ENCODE measurements around the gene GAK. TPM values are rescaled to one million over a fixed set of nuclear protein-coding genes. Genes with fewer than 3 reads are reported as not detected.

GAK gene
- polyA plus RNA-seq, 1 of the 3 experiments (the other 2 are of a cell fraction): 35.9 TPM

DNA sequence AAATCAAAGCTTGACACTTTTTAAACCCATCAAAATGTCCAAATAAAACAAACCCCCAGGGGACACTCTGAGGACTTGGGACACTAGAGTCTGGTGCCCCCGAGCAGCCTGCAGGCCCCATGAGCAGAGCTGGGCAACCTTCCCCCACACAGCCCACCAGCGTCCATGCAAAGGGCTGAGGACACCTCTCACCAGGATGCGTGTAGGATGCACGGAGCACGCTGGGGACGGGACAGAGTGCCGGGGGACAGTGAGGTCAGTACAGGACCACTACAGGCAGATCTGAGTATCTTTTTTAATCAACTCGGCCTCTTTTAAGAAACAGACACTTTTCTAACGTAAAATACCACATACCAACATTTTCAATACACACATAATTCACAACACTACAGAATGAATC lies 6.9 kb downstream of the GAK start:
- DNase-seq: peak; percentile 25
- ChIA-PET CTCF (no interaction called here), POLR2A (no interaction called here)
- Histone ChIP-seq H3K36me3 (replicated peaks in 1 of 2; ENCODE audit: control insufficient read depth in 1 of 2, insufficient read depth in 2 of 2, low read length in 1 of 2) (no peaks in the 10 kb centered on the region), H3K4me1 (ENCODE audit: control insufficient read depth in 1 of 2, insufficient read depth in 2 of 2, low read depth in 1 of 2, low read length in 1 of 2) (peaks cover 0 to 2% of the 10 kb centered on the region in 2 experiments; a peak in 1 of 4 replicates), H4K20me1 (ENCODE audit: insufficient read depth) (peaks cover 70% of the 10 kb centered on the region), H3K79me2 (ENCODE audit: insufficient read depth) (peaks cover 89% of the 10 kb centered on the region), H3K4me3 (ENCODE audit: low read depth in 2 of 2, low read length in 1 of 2) (no peak overlapping the region), H2AFZ (ENCODE audit: low read depth) (no peak overlapping the region), H3K9me2 (no peaks in the 10 kb centered on the region), H3K9me3 (no peaks in the 10 kb centered on the region), H3F3A (replicated peaks; ENCODE audit: insufficient read depth) (no peaks in the 10 kb centered on the region), H3K4me2 (no peak overlapping the region), H3K9ac (no peak overlapping the region), H3K27ac (ENCODE audit: low read depth in 2 of 2, low read length in 1 of 2) (no peak overlapping the region), H3K27me3 (ENCODE audit: insufficient read depth) (no peaks in the 10 kb centered on the region)
- WGBS (ENCODE audit: low lambda C conversion rate): 92% methylated on average over 8 of the region's 9 CpGs
- TF ChIP-seq, protein P1, sequence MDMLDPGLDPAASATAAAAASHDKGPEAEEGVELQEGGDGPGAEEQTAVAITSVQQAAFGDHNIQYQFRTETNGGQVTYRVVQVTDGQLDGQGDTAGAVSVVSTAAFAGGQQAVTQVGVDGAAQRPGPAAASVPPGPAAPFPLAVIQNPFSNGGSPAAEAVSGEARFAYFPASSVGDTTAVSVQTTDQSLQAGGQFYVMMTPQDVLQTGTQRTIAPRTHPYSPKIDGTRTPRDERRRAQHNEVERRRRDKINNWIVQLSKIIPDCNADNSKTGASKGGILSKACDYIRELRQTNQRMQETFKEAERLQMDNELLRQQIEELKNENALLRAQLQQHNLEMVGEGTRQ (IDR thresholded peaks at IDR 0.05; ENCODE audit: borderline replicate concordance, low read depth, low read length): no peak
- TF ChIP-seq RFX5 (IDR thresholded peaks at IDR 0.05; ENCODE audit: low read length) (no peak), FOSL2 (IDR thresholded peaks at IDR 0.05; ENCODE audit: borderline replicate concordance, low read depth) (no peak), TEAD4 (IDR thresholded peaks at IDR 0.05; ENCODE audit: borderline replicate concordance, insufficient read depth) (no peak), GABPA (IDR thresholded peaks at IDR 0.05; ENCODE audit: low read depth) (no peak), NRF1 (IDR thresholded peaks at IDR 0.05; ENCODE audit: low read depth, low read length) (no peak), NFIC (IDR thresholded peaks at IDR 0.05; ENCODE audit: borderline replicate concordance) (no peak), FOXM1 (IDR thresholded peaks at IDR 0.05; ENCODE audit: low read depth) (no peak), JUND (IDR thresholded peaks at IDR 0.05) (no peak), EP300 (IDR thresholded peaks at IDR 0.05; ENCODE audit: borderline replicate concordance in 1 of 2, low read depth in 1 of 2, low read length in 1 of 2) (no peak)
- TF ChIP-seq, protein P2, sequence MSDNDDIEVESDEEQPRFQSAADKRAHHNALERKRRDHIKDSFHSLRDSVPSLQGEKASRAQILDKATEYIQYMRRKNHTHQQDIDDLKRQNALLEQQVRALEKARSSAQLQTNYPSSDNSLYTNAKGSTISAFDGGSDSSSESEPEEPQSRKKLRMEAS (IDR thresholded peaks at IDR 0.05; ENCODE audit: low read depth): no peak
- TF ChIP-seq, protein P3, sequence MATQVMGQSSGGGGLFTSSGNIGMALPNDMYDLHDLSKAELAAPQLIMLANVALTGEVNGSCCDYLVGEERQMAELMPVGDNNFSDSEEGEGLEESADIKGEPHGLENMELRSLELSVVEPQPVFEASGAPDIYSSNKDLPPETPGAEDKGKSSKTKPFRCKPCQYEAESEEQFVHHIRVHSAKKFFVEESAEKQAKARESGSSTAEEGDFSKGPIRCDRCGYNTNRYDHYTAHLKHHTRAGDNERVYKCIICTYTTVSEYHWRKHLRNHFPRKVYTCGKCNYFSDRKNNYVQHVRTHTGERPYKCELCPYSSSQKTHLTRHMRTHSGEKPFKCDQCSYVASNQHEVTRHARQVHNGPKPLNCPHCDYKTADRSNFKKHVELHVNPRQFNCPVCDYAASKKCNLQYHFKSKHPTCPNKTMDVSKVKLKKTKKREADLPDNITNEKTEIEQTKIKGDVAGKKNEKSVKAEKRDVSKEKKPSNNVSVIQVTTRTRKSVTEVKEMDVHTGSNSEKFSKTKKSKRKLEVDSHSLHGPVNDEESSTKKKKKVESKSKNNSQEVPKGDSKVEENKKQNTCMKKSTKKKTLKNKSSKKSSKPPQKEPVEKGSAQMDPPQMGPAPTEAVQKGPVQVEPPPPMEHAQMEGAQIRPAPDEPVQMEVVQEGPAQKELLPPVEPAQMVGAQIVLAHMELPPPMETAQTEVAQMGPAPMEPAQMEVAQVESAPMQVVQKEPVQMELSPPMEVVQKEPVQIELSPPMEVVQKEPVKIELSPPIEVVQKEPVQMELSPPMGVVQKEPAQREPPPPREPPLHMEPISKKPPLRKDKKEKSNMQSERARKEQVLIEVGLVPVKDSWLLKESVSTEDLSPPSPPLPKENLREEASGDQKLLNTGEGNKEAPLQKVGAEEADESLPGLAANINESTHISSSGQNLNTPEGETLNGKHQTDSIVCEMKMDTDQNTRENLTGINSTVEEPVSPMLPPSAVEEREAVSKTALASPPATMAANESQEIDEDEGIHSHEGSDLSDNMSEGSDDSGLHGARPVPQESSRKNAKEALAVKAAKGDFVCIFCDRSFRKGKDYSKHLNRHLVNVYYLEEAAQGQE (IDR thresholded peaks at IDR 0.05; ENCODE audit: low read depth, low read length): no peak
- TF ChIP-seq, protein P4, sequence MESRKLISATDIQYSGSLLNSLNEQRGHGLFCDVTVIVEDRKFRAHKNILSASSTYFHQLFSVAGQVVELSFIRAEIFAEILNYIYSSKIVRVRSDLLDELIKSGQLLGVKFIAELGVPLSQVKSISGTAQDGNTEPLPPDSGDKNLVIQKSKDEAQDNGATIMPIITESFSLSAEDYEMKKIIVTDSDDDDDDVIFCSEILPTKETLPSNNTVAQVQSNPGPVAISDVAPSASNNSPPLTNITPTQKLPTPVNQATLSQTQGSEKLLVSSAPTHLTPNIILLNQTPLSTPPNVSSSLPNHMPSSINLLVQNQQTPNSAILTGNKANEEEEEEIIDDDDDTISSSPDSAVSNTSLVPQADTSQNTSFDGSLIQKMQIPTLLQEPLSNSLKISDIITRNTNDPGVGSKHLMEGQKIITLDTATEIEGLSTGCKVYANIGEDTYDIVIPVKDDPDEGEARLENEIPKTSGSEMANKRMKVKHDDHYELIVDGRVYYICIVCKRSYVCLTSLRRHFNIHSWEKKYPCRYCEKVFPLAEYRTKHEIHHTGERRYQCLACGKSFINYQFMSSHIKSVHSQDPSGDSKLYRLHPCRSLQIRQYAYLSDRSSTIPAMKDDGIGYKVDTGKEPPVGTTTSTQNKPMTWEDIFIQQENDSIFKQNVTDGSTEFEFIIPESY (IDR thresholded peaks at IDR 0.05; ENCODE audit: borderline replicate concordance, low read depth): no peak
- TF ChIP-seq, protein P5, sequence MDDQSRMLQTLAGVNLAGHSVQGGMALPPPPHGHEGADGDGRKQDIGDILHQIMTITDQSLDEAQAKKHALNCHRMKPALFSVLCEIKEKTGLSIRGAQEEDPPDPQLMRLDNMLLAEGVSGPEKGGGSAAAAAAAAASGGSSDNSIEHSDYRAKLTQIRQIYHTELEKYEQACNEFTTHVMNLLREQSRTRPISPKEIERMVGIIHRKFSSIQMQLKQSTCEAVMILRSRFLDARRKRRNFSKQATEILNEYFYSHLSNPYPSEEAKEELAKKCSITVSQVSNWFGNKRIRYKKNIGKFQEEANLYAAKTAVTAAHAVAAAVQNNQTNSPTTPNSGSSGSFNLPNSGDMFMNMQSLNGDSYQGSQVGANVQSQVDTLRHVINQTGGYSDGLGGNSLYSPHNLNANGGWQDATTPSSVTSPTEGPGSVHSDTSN (IDR thresholded peaks at IDR 0.05): no peak

Measured in SK-N-SH (cell line).